Erythroblast (primary cell): ENCODE results near the gene INO80E.

Source experiments
- GATA1 ChIP-seq: IDR thresholded peaks from 2 replicates; pipeline ENCODE4 v1.6.1; 2011; ENCODE audit warnings: low read depth, mild to moderate bottlenecking, control low read depth, low read length, moderate library complexity
- POLR2A ChIP-seq: IDR thresholded peaks from 2 replicates; pipeline ENCODE4 v1.6.1; 2011; ENCODE audit warnings: mild to moderate bottlenecking, low read length

DNA sequence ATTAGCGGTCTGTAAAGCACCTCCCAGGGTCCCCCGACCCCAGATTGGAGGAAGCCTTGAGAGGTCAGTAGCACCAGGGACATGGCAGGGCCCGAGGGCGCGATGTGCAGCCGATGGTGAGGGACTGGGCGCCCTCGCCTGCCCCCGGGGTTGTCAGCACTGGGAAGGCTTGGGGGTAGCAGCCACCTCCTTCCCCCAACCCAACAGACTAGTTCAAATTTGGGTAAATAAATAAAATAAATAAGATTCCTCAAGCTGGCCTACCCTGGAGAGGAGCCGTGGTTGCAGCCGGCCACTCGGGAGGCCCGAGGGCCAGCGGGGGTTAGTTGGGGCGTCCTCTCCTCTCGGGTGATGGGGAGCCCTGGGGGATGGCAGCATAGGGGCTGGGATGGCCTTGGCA, 28.4 kb downstream of the INO80E start:
- TF ChIP-seq POLR2A (no peak), GATA1 (no peak)
